Measurements from ENCODE around the gene SLC9A9.

SLC9A9 gene

DNA sequence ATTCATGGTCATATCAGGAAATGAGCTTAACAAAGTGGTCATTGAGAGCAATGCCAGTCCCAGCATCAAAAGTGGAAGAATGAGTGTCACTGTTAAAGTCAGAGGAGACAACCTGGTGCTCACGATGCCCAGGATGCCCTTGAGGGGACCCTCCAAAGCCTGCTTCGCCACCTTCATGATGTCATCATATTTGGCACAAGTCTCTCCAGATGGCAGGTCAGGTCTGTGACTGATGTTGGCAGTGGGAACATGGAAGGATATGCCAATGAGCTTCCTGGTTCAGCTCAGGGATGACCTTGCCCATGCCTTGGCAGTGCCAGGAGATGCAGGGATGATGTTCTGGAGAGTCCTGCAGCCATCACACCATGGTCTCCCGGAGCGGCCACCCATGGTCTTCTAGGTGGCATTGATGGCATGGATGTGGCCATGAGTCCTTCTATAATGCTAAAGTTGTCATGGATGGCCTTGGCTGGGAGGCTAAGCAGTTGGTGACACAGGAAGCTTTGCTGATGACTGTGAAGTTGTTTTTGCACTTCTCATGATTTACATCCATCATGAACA, 344.9 kb downstream of the SLC9A9 start:
- H3K4me1 ChIP-seq, result peaks cover 6 to 27% (median 14%) of the 10 kb centered on the region in 10 experiments; a peak in 16 of 20 replicates
- H4K20me1 ChIP-seq, result no peaks in the 10 kb centered on the region
- no peak for TF ChIP-seq Cebpa-rat (IDR thresholded peaks at IDR 0.05)
- no peak overlapping the region for H3K9ac ChIP-seq
- no peak overlapping the region for H3K4me3 ChIP-seq
- peaks cover 0 to 14% (median 0%) of the 10 kb centered on the region in 11 experiments; a peak in 4 of 22 replicates for H3K36me3 ChIP-seq
- H3K9me3 ChIP-seq (replicated peaks in 1 of 11), result peaks cover 0 to 11% (median 0%) of the 10 kb centered on the region in 11 experiments; a peak in 1 of 22 replicates
- H3K4me2 ChIP-seq, result no peak overlapping the region
- no peak overlapping the region for H3K27ac ChIP-seq
- no peaks in the 10 kb centered on the region for H3K27me3 ChIP-seq

DNA sequence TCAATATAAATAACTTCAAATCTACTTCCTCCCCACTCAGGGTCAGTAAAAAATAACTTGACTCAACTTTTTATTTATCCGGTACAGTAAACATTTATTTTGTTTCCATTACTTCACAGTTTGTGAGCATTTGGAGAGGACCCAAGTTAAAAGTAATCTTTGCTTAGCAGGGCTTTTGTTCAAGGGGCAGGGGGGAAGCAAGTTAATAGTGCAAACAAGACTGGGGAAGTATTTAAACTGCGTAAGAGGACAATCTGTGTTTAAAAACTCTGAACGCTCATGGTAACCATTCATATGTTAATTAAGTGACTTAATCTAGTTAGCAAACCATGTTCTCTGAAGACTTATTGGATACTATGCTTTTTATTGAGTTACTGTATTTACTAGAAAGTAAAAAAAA, 346.2 kb downstream of the SLC9A9 start:
- no peak overlapping the region for H3K4me2 ChIP-seq
- H3K4me3 ChIP-seq, result no peak overlapping the region
- H3K27me3 ChIP-seq, result no peaks in the 10 kb centered on the region
- peaks cover 6 to 17% (median 14%) of the 10 kb centered on the region in 10 experiments; a peak in 16 of 20 replicates for H3K4me1 ChIP-seq
- H3K36me3 ChIP-seq, result peaks cover 0 to 14% (median 0%) of the 10 kb centered on the region in 11 experiments; a peak in 4 of 22 replicates
- no peak for TF ChIP-seq Cebpa-rat (IDR thresholded peaks at IDR 0.05)
- no peak overlapping the region for H3K9ac ChIP-seq
- H3K9me3 ChIP-seq (replicated peaks in 1 of 11), result peaks cover 0 to 11% (median 0%) of the 10 kb centered on the region in 11 experiments; a peak in 1 of 22 replicates
- H4K20me1 ChIP-seq, result no peaks in the 10 kb centered on the region
- H3K27ac ChIP-seq, result no peak overlapping the region

DNA sequence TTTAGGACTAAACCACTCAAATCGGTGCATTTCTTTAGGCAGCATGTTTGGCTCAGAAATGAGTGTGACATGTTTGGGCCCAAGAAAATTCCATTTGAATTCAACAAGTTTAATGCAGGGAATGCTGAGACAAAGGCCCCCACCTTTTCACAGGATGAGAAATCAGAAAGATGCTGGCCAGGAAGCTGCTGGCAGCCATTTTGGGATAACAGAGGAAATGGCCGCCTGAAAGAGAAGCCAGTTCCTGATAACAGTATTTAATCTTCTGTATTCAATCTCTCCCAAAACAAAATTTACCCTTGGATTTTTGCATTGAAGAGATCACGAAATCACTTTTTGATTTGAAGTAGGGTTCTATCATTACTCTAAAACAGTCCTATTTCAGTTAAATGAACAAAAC, 350.9 kb downstream of the SLC9A9 start:
- no peaks in the 10 kb centered on the region for H3K27me3 ChIP-seq

DNA sequence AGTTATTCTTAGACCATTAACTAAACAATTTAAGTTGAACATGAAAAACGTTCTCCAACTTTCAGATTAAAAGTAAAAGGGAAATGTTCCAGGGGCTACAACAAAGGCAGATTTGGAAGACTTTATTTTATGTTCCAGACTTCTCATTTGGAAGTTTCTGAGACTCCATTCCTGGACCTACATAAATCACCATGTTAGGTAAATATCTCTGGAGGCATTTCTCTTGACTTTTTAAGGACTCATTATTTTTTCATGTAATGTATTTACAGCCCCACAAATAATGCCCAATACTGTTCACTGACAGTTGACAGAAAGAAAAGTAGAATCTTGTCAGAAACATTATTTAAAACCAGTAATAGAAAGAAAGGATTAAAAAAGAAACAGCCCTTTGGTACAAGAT, 352.1 kb downstream of the SLC9A9 start:
- H3K9ac ChIP-seq, result no peak overlapping the region
- no peak for TF ChIP-seq Cebpa-rat (IDR thresholded peaks at IDR 0.05)
- H3K4me1 ChIP-seq, result no peaks in the 10 kb centered on the region
- H3K4me2 ChIP-seq, result no peak overlapping the region
- no peak overlapping the region for H3K27ac ChIP-seq
- no peaks in the 10 kb centered on the region for H3K27me3 ChIP-seq
- no peak overlapping the region for H3K4me3 ChIP-seq
- peaks cover 0 to 46% (median 0%) of the 10 kb centered on the region in 11 experiments; a peak in 4 of 22 replicates for H3K36me3 ChIP-seq
- H4K20me1 ChIP-seq, result no peaks in the 10 kb centered on the region
- no peaks in the 10 kb centered on the region for H3K9me3 ChIP-seq (replicated peaks in 1 of 11)

More for the DNA sequence above, 350.9 kb downstream of the SLC9A9 start:
- Histone ChIP-seq H3K4me2 (no peak overlapping the region), H3K4me3 (no peak overlapping the region), H3K27ac (no peak overlapping the region), H4K20me1 (no peaks in the 10 kb centered on the region), H3K4me1 (no peaks in the 10 kb centered on the region), H3K9ac (no peak overlapping the region), H3K9me3 (replicated peaks in 1 of 11) (no peaks in the 10 kb centered on the region), H3K36me3 (peaks cover 0 to 34% (median 0%) of the 10 kb centered on the region in 11 experiments; a peak in 4 of 22 replicates)
- no peak for TF ChIP-seq Cebpa-rat (IDR thresholded peaks at IDR 0.05)

DNA sequence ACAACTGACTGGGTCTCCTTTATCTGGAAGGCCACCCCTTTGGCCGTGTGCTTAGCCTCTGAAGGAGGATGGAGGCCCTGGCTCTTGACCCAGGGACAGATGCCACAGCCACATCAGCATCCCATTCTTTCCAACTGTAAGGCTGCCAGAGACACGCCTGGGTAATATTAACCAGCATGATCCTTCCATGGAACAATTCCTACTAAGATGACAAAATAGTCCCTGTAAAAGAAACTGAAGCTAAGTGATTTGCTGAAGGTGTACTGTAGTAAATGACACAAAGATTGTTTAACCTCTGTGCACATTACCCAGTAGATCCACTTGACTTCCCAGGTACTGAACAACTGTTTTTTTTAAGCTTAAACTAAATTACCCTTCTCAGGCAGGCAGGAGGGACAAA, 352.7 kb downstream of the SLC9A9 start:
- Histone ChIP-seq H3K4me2 (no peak overlapping the region), H3K9me3 (replicated peaks in 1 of 11) (no peaks in the 10 kb centered on the region), H3K27ac (no peak overlapping the region), H3K36me3 (peaks cover 0 to 52% (median 0%) of the 10 kb centered on the region in 11 experiments; a peak in 4 of 22 replicates), H3K27me3 (no peaks in the 10 kb centered on the region), H3K4me1 (no peaks in the 10 kb centered on the region), H3K4me3 (no peak overlapping the region), H3K9ac (no peak overlapping the region), H4K20me1 (no peaks in the 10 kb centered on the region)
- no peak for TF ChIP-seq Cebpa-rat (IDR thresholded peaks at IDR 0.05)

DNA sequence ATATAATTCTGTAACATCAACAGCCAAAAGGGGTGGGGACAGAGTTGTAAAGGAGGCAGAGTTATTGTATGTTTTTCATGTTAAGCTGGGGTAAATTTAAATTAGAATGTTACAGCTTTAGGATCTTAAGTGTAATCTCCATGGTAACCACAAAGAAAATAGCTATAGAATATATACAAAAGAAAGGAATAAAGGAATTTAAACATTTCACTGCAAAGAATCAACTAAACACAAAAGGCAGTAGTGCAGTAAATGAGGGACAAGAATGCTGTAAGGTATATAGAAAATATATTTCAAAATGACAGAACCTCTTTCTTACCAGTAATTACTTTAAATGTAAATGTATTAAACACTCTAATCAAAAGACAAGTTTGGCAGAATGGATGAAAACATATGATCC, 361.7 kb downstream of the SLC9A9 start:
- H4K20me1 ChIP-seq, result no peaks in the 10 kb centered on the region
- no peak for TF ChIP-seq Cebpa-rat (IDR thresholded peaks at IDR 0.05)
- H3K4me2 ChIP-seq, result no peak overlapping the region
- H3K4me3 ChIP-seq, result no peak overlapping the region
- no peak overlapping the region for H3K9ac ChIP-seq
- no peaks in the 10 kb centered on the region for H3K27me3 ChIP-seq
- H3K9me3 ChIP-seq (replicated peaks in 1 of 11), result no peaks in the 10 kb centered on the region
- no peak overlapping the region for H3K27ac ChIP-seq
- no peaks in the 10 kb centered on the region for H3K4me1 ChIP-seq
- peaks cover 0 to 61% (median 0%) of the 10 kb centered on the region in 11 experiments; a peak in 4 of 22 replicates for H3K36me3 ChIP-seq

DNA sequence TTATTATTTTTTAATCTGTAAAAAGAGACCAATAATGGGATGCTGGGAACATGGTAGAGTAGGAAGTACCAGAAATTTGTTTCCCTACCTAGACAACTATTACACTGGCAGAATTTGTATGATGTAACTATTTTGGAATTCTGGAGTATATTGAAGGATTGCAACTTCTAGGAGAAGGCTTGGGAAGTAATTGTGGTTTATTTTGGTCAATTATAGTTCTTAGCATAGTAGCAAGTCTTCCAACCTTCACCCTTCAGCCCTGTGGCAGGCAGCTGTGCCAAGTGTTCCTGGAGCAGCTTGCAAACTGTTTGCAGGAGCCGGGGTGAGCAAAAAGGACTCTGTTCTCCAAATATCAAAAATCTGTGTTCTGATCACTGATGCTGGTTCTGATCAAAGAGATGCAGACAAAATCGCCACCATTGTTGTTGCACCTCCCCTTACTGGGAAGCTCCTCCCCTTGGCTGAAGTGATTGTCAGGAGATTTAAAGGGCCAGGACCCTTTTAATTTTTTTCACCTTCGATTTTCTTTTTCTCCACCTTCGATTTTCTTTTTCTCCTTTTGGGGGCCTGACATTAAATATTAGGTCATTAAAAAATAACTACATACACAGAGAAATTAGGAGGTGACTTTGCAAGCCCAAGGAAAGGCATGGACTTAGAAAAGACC, 363.3 kb downstream of the SLC9A9 start:
- no peak for TF ChIP-seq Cebpa-rat (IDR thresholded peaks at IDR 0.05)
- H3K27me3 ChIP-seq, result no peaks in the 10 kb centered on the region
- H3K4me3 ChIP-seq, result no peak overlapping the region
- H3K4me1 ChIP-seq, result no peaks in the 10 kb centered on the region
- no peak overlapping the region for H3K27ac ChIP-seq
- H3K9me3 ChIP-seq (replicated peaks in 1 of 11), result no peaks in the 10 kb centered on the region
- no peaks in the 10 kb centered on the region for H4K20me1 ChIP-seq
- no peak overlapping the region for H3K4me2 ChIP-seq
- H3K36me3 ChIP-seq, result peaks cover 0 to 62% (median 0%) of the 10 kb centered on the region in 11 experiments; a peak in 5 of 22 replicates
- H3K9ac ChIP-seq, result no peak overlapping the region

DNA sequence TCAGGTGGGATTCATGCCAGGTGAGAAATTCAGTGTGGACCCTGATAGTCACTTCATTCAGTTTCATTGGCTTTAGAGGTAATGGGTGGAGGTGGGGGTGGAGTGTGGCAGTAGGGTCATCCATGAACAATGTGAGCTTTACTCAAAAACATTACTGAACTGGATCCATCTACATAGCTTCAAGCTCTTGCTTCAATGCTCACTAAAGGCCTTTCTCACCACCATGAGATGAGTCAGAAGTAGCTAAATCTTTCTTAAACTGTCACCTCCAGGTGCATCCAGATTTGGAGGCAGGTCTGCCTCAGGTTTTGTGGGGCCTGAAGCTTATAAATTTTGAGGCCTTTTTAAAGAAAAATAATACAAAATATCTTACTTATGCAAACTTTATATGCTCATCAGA, 365.1 kb downstream of the SLC9A9 start:
- Histone ChIP-seq H3K36me3 (peaks cover 0 to 79% (median 0%) of the 10 kb centered on the region in 11 experiments; a peak in 5 of 22 replicates), H4K20me1 (no peaks in the 10 kb centered on the region), H3K9ac (no peak overlapping the region), H3K4me3 (no peak overlapping the region), H3K4me1 (peaks cover 0 to 2% (median 0%) of the 10 kb centered on the region in 10 experiments; a peak in 2 of 20 replicates), H3K27ac (no peak overlapping the region), H3K27me3 (no peaks in the 10 kb centered on the region), H3K4me2 (no peak overlapping the region), H3K9me3 (replicated peaks in 1 of 11) (no peaks in the 10 kb centered on the region)
- TF ChIP-seq Cebpa-rat (IDR thresholded peaks at IDR 0.05), result no peak

DNA sequence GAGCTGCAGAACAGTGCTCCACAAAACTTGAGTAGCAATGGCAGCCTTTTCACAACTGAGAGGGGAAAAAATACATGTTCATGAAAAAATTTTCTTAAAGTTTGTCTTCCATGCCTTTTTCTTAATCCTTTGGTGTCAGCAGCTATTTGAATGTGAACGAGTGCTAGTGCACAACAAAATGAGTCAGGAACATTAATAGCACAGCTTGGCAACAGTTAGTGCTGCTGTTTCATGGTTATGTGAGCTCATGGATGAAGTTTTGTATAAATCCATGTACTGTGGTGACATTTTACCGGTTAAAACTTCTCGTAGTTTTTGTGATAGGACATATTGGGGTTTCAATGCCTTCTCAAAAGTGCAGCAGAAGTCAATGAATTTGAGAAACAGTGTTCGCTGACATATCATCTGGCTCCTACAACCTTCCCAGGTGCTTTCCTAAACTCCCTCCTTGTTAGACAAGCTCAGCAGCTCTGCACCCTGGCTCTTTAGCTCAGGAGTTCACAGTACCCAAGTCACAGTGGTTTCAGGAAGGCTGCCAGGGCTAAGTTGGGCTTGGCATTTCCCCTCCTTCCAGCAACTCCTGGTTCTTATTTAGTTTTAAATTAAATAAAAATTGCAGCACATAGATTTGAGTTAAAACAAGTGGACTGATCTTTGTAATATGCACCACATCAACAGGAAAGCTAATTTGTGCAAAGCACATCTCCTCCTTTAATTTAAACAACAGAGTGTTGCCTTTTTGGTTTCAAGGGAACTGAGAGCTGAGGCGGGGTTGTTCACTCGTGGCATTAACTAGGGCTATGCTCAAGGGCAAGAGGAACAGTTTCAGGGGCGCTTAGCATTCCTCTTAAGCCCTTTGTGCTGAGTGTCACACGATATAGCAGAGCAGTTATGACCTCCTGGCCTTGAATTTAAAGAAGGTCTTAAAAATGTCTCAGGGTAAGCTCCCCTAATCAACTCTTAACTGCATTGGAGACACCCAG, 365.9 kb downstream of the SLC9A9 start:
- Histone ChIP-seq H3K27me3 (no peaks in the 10 kb centered on the region), H3K4me3 (no peak overlapping the region), H3K9me3 (replicated peaks in 1 of 11) (no peaks in the 10 kb centered on the region), H3K4me2 (no peak overlapping the region), H3K36me3 (peaks cover 0 to 87% (median 0%) of the 10 kb centered on the region in 11 experiments; a peak in 5 of 22 replicates), H3K4me1 (peaks cover 0 to 7% (median 0%) of the 10 kb centered on the region in 10 experiments; a peak in 6 of 20 replicates), H3K9ac (no peak overlapping the region), H3K27ac (no peak overlapping the region), H4K20me1 (no peaks in the 10 kb centered on the region)
- TF ChIP-seq Cebpa-rat (IDR thresholded peaks at IDR 0.05), result no peak

All from BLaER1 treated with 17β-estradiol and CSF1 and Interleukin-3, amounts not matched to agents 10 nM and 100 nM (cell line).